Measurements from ENCODE around the gene NXPH3.

GRCh38 chr17:49596613-49597244 is 21.1 kb downstream of the NXPH3 start:
- no peak for TF ChIP-seq SUZ12 (IDR thresholded peaks at IDR 0.05)
- no peak for TF ChIP-seq SP1 (IDR thresholded peaks at IDR 0.05)
- TF ChIP-seq NFRKB (IDR thresholded peaks at IDR 0.05): no peak
- no peak for TF ChIP-seq ZNF384 (IDR thresholded peaks at IDR 0.05)
- TF ChIP-seq LEF1 (IDR thresholded peaks at IDR 0.05; ENCODE audit: borderline replicate concordance): no peak
- TF ChIP-seq FOXA1 (IDR thresholded peaks at IDR 0.05): no peak
- TF ChIP-seq, protein P1, sequence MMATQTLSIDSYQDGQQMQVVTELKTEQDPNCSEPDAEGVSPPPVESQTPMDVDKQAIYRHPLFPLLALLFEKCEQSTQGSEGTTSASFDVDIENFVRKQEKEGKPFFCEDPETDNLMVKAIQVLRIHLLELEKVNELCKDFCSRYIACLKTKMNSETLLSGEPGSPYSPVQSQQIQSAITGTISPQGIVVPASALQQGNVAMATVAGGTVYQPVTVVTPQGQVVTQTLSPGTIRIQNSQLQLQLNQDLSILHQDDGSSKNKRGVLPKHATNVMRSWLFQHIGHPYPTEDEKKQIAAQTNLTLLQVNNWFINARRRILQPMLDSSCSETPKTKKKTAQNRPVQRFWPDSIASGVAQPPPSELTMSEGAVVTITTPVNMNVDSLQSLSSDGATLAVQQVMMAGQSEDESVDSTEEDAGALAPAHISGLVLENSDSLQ (IDR thresholded peaks at IDR 0.05): no peak
- TF ChIP-seq BHLHE40 (IDR thresholded peaks at IDR 0.05; ENCODE audit: borderline replicate concordance): no peak
- TF ChIP-seq ELF4 (IDR thresholded peaks at IDR 0.05): no peak

All from HEK293T (cell line).